Measurements from ENCODE around the gene AUH.

- TF ChIP-seq RFX5 (IDR thresholded peaks at IDR 0.05; ENCODE audit: low read depth, low read length): no peak
- no peak for TF ChIP-seq IRF3 (IDR thresholded peaks at IDR 0.05)
- TF ChIP-seq CTCF (IDR thresholded peaks at IDR 0.05 in 2 of 3, conservative IDR thresholded peaks at IDR 0.05 in 1 of 3; ENCODE audit: control insufficient read depth in 2 of 3, extremely low read depth in 1 of 3, insufficient read depth in 1 of 3, low read depth in 3 of 3, low read length in 3 of 3): no peak
- TF ChIP-seq NFXL1 (IDR thresholded peaks at IDR 0.05; ENCODE audit: borderline replicate concordance): no peak
- no peak for TF ChIP-seq NR2C1 (IDR thresholded peaks at IDR 0.05)
- TF ChIP-seq FOXM1 (IDR thresholded peaks at IDR 0.05; ENCODE audit: low read depth, low read length): no peak
- no peak for TF ChIP-seq CREB1 (IDR thresholded peaks at IDR 0.05; ENCODE audit: low read depth)
- TF ChIP-seq REST (IDR thresholded peaks at IDR 0.05; ENCODE audit: low read depth, low read length): no peak
- no peak for TF ChIP-seq NRF1 (conservative IDR thresholded peaks at IDR 0.05; ENCODE audit: low read depth, low read length)
- no peak for TF ChIP-seq SREBF2 (IDR thresholded peaks at IDR 0.05; ENCODE audit: low read length)
Measured at GRCh38 chr9:91197232-91198181, 164.2 kb downstream of the AUH start.
